Bone marrow (tissue), 2 donors: Measurements from ENCODE around the gene CTH.
"Not testable (repeated sequence)": the region's sequence is repeated elsewhere in the genome, so short reads cannot be mapped to it uniquely, and the experiment has no call there.

ENCODE experiments used
- DNase-seq, 2 donors: peaks; one replicate each; lab custom pipeline; 2025; lab: John Stamatoyannopoulos, UW

The CTH gene

DNA sequence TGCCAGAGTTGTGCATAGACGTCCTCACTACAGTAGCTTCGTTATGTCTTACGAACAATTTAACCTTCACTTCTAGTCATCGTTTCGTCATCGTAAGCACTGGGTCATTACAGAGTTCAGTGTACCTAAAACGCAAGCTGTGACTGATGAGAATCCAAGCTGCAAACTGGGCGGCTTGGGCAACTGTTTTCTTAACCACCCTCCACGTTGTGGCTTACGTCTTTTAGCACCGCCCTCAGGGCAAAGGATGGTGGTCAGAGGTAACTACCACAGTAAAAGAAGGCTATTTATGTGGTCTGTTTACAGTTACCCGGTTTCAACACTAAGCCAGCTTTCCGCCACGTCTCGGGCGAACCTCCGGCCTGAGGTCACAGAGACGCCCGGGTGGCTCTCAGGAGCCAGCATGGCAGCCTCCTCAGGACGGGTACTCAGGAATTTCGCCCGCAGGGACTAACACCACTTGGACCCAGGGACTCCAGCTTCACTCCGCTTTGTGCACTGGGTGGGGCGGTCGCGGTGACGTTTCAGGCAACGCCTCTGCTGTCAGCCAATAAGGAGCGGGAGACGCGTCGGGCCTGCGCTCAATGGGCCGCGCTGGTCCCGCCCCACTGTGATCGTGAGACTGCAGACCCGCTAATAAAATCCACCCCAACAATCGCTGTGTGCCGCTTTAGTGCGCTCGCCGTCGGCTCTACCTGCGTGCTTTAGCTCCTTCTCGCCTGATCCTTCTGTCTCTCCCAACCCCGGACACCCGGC lies at the start of gene CTH:
TSS of gene CTH (plus strand) at position 665 of the 756 bp plus-strand sequence. CDS start 148 bp downstream, outside the sequence.
- peak; percentile 82 for DNase-seq

DNA sequence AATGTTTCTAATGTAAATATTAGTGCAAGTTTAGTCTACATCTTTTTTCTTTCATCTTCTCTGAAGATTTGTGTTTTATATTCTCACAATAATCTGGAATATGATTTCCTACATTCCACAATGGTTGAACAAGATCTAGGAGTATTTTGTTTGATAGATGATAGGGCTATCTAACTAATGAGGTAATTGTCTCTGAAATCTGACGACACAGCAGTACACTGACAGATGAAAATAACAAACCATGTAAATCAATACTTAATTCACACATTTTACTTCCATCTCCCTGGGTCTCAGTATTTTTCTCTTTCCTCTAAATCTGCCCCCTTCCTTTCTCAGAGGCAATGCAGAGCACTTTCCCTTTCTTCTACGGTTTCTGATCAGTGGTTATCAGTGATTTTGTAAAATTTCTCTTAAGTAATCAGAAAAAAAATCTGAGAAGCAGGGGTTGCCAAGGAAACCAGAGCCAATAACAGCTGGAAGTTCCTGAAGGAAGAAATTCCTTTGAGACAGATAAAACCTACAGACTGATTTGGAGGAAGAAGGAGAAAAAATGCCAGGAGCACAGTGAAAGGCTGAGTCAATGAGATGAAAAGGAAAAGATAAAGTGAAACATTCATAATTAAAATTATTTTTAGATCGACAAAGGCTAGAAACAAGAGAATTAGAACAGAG lies 49.2 kb upstream of the CTH start:
- no peak for DNase-seq

GRCh38 chr1:70364439-70364838 lies 46.6 kb upstream of the CTH start:
- DNase-seq = no peak

DNA sequence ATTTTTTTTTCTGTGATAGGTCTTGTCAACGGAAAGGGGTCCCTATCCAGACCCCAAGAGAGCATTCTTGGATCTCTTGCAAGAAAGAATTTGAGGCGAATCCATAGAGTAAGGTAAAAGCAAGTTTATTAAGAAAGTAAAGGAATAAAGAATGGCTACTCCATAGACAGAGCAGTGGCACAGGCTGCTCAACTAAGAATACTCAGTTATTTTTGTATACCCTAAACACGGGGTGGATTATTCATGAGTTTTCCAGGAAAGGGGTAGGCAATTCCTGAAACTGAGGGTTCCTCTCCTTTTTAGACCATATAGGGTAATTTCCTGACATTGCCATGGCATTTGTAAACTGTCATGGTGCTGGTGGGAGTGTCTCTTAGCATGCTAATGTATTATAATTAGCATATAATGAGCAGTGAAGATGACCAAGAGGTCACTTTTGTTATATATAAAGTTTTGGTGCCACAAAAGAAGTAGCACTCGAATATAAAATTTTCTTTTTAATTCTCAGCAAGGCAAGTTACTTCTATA lies 44.6 kb upstream of the CTH start:
- DNase-seq = not testable (repeated sequence)

DNA sequence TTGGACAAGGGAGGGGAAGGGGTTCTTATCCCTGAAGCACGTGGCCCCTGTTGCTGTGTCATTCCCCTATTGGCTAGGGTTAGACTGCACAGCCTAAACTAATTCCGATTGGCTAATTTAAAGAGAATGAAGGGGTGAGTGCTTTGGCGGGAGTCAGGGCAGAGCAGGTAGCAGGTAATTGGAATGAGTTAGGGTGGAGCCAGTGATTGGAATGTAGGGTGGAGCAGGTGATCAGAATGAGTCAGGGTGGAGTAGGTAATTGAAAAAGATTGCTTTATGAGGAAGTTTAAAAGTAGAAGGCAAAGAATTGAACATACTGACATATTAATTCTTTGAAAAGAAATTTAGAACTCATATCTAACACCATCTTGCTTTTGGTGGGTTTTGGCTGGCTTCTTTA lies 44.1 kb upstream of the CTH start:
- DNase-seq = not testable (repeated sequence)

DNA sequence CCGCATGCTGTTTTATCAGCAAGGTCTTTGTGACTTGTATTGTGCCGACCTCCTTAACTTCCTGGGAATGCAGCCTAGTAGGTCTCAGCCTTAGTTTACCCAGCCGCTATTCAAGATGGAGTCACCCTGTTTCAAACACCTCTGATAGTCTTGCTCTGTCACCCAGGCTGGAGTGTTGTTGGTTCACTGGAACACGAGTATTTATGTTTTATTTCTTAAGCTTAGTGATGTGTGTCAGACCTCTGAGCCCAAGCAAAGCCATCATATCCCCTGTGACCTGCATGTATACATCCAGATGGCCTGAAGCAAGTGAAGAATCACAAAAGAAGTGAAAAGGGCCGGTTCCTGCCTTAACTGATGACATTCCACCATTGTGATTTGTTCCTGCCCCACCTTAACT lies 43.7 kb upstream of the CTH start:
- DNase-seq = not testable (repeated sequence)

- not testable (repeated sequence) for DNase-seq
These were observed 39.5 kb upstream of the CTH start for GRCh38 chr1:70371586-70371985.

DNA sequence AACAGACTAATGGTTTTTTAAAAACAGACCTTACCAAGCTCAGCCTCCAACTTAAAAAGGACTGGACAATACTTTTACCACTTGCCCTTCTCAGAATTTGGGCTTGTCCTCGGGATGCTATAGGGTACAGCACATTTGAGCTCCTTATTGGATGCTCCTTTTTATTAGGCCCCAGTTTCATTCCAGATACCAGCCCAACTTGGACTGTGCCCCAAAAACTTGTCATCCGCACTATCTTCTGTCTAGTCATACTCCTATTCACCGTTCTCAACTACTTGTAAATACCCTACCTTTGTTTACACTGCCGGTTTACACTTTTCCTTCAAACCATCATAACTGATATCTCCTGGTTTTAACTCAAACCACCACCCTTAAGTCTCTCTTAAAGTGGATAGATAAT lies 38.6 kb upstream of the CTH start:
- no peak for DNase-seq

- DNase-seq = not testable (repeated sequence)
These were observed 37.5 kb upstream of the CTH start for GRCh38 chr1:70373580-70373979.

DNA sequence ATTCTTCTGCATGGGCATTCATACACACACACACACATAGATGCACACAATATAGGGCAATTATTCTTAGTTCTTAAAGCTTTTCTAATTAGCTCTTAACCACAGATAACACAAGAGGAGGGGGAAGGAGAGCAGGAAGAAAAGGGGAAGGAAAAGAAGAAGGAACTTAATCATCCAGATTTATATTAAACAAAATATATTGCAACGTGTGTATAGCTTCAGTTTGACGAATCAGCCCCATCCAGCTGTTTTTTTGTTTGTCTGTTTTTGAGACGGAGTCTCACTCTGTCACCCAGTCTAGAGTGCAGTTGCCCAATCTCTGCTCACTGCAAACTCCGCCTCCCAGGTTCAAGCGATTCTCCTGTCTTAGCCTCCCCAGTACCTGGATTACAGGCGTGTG lies 34.9 kb upstream of the CTH start:
- DNase-seq = no peak

DNA sequence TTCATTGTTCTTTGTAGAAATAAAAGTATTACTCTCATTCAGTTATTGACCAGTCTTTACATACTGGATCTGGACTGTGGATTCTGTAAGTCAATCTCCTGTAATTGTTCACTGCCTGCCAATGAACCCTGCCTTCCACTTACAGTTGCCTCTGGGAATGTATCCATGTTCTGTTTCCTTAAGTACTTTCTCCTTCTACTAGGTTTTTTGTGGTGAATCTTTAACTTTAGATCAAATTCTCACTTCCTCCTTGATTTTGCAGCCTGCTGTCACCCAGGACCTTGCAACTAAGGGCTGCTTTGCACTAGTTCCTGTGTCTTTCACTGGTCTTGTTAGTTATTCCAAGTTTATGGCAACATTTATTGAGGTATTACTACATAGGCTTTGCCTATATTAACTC lies 28.4 kb upstream of the CTH start:
- DNase-seq = no peak

GRCh38 chr1:70383483-70383882 lies 27.6 kb upstream of the CTH start:
- DNase-seq = no peak

DNA sequence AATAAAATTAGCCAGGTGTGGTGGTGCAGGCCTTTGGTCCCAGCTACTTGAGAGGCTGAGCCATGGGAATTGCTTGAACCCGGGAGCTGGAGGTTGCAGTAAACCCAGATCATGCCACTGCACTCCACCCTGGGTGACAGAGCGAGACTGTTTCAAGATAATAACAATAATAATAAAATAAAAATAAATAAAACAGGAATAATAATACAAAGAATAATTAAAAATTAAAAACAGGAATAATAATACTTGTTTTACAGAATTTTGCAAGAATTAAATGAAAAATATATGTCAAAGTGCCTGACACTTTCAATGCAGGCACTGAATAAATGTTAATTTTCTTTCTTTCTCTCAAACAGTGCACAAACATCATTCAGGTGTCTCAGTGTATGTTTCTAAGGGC lies 26.5 kb upstream of the CTH start:
- no peak for DNase-seq

DNA sequence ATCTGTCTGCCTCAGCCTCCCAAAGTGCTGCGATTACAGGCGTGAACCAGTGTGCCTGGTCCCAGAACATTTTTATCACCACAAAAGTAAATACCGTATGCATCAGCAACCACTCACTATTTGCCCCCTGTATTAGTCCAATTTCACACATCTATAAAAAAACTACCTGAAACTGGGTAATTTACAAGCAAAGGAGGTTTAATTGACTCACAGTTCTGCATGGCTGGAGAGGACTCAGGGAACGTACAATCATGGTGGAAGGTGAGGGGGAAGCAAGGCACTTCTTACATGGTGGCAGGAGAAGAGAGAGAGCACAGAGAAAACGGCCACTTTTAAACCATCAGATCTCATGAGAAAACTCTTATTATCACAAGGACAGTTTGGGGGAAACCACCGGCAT lies 25.6 kb upstream of the CTH start:
- no peak for DNase-seq

DNA sequence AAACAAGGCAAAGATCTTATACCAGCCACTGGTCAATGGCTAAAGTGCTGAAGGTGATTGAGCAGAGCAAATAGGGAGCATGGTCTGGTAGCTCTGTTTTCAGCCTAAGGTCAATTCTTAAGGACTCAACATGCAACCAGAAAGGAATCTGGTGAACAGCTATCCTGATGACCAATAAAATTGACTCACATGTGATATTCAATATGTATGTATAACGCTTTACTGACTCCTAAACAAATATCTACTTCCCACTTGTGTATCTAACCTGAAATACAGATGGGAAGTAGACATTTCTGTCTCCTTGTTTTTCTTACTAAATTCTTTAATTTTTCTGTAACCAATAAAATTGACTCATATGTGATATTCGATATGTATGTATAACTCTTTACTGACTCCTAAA lies 24.9 kb upstream of the CTH start:
- no peak for DNase-seq

DNA sequence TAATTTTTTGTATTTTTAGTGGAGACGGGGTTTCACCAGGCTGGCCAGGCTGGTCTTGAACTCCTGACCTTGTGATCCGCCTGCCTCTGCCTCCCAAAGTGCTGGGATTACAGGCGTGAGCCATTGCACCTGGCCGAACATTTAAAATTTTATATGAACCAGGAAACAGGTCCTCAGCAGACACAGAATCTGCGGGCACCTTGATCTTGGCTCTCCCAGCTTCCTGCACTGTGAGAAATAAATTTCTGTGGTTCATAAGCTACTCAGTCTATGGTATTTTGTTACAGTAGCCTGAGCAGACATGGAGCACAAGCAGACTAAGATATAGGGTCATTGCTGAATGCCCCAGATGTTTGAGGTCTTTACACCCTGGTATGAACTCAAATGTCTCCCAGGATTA lies 23.6 kb upstream of the CTH start:
- DNase-seq = no peak

GRCh38 chr1:70392626-70393025 lies 18.4 kb upstream of the CTH start:
- no peak for DNase-seq

- no peak for DNase-seq
These were observed 14.5 kb upstream of the CTH start for GRCh38 chr1:70396607-70397006.

DNA sequence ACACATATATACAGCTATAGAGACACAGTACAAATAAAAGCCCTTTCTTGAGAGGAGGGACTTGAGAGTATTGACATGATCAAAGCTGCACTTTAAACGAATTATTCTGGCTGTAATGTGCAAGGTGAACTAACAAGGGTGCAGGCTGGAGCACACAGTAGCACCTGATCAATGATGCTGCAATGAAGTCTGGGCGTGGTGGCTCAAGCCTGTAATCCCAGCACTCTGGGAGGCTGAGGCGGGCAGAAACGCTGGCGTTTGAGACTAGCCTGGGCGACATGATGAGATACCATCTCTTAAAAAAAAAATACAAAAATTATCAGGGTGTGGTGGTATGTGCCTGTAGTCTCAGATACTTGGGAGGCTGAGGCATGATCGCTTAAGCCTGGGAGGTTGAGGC lies 14.1 kb upstream of the CTH start:
- DNase-seq = no peak

GRCh38 chr1:70400335-70400734 lies 10.7 kb upstream of the CTH start:
- no peak for DNase-seq

GRCh38 chr1:70401974-70402373 lies 9.1 kb upstream of the CTH start:
- DNase-seq = no peak

DNA sequence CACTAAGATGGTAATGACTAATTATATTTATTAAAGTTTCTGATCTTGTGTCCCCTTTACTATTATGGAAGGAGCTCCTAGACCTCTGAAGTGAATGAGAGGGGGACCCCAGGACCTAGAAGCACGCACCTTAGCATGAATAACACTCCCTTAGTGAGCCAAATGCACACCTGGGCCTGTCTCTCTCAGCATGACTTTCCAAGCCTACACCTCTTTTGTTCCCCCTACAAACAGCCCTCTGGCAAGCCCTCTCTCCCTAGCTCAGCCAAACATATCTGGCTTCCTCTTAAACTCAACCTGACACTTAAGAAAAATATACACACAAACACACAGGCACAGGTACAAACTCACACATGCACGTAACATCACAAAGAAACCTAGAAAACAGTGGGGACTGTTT lies 7.3 kb upstream of the CTH start:
- no peak for DNase-seq

DNA sequence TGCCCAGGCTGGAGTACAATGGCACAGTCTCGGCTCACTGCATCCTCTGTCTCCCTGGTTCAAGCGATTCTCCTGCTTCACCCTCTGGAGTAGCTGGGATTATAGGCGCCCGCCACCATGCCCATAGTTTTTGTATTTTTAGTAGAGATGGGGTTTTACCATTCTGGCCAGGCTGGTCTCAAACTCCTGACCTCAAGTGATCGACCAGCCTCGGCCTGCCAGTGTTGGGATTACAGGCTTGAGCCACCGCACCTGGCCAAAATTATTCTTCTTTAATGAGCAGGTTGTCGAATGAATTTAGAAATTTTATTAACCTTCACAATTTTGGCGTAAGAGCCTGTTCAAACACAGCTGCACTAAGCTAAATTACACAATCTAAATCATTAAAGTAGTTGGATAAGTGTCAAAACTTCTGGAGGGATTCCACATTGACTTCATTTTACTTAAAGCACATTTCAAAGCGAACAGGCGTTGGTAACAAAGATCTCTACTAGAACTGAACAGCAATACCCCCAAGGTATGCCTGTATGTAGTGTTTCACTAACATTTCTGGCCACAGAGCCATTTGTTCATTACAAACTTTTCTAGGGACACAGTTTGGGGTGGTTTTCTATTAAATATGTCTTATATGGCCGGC lies 5.2 kb upstream of the CTH start:
- DNase-seq = no peak
